Thyroid gland (tissue), 4 donors: ENCODE data around the gene ICE2. TPM values are rescaled to one million over a fixed set of nuclear protein-coding genes. Genes with fewer than 3 reads are reported as not detected.
A peak's percentile ranks its signal among the peaks of the same experiment; 100 is the strongest.

Experiments used
- DNase-seq, 2 donors: peaks; one replicate each; pipeline ENCODE4 v3.0.0-alpha.2; 2019
- H3K27ac ChIP-seq, 3 donors: fragments of 200-600 bp; sonication (generic); 1 replicate in 2 of 3; 2 replicates in 1 of 3; pipeline ENCODE4 v1.5.1; 2016 to 2019; ENCODE audit warnings: mild to moderate bottlenecking in 1 of 3, moderate library complexity in 1 of 3
- H3K27me3 ChIP-seq: fragments of 200-600 bp; sonication (generic); one replicate; pipeline ENCODE4 v1.5.1; 2019
- H3K36me3 ChIP-seq, 2 donors: fragments of 200-600 bp; sonication (generic); one replicate each; pipeline ENCODE4 v1.5.1; 2016 to 2019
- H3K4me1 ChIP-seq, 2 donors: fragments of 200-600 bp; sonication (generic); one replicate each; pipeline ENCODE4 v1.5.1; 2017 to 2019
- H3K4me3 ChIP-seq, 3 donors: fragments of 200-600 bp; sonication (generic); replicated peaks in 1 of 3; 1 replicate in 2 of 3; 2 replicates in 1 of 3; pipeline ENCODE4 v1.5.1; 2016; ENCODE audit warnings: mild to moderate bottlenecking in 1 of 3
- H3K9me3 ChIP-seq: fragments of 200-600 bp; sonication (generic); one replicate; pipeline ENCODE4 v1.5.1; 2017
- POLR2A ChIP-seq, 2 donors: fragments of 450-650 bp; IDR thresholded peaks; one replicate each; pipeline ENCODE4 v1.6.1; 2017; ENCODE audit warnings: antibody characterized with exemption in 2 of 2, mild to moderate bottlenecking in 2 of 2, moderate library complexity in 1 of 2
- WGBS, 2 donors: methylation state at CpG; one replicate each; pipeline ENCODE4 v1.1.5; 2017; 5-methylcytosine and 5-hydroxymethylcytosine counted together
- intact Hi-C: fragments of 100-400 bp; cut with DNase I; formaldehyde crosslinking; loops from one replicate; pipeline ENCODE4 v1.15.1; 2023
- total RNA-seq, 4 donors: library from RNA; depleted of rRNA; stranded (reverse); fragments of >200 nt; gene quantifications; one replicate each; pipeline ENCODE4 v1.2.3, GENCODE V29; 2016
- TF ChIP-seq, protein P1 (sequence below), 6 experiments: fragments of 200-600 bp in 3 of 6; fragments of 450-650 bp in 3 of 6; sonication (generic) in 3 of 6; IDR thresholded peaks; one replicate each; pipeline ENCODE4 v1.5.1; 2016 to 2019; ENCODE audit warnings: antibody characterized with exemption in 6 of 6, mild to moderate bottlenecking in 2 of 6, inconsistent platforms in 1 of 6, moderate library complexity in 1 of 6

ICE2 gene
- total RNA-seq, 4 donors from 2014 or later = 52.6 to 84.5 (median 59.5) TPM

GRCh38 chr15:60395276-60396011 is 83.5 kb downstream of the ICE2 start:
- DNase-seq = no peak
- peaks cover 60 to 62% of the 10 kb centered on the region in 2 donors for H3K4me1 ChIP-seq
- H3K27me3 ChIP-seq = no peaks in the 10 kb centered on the region
- H3K36me3 ChIP-seq = no peaks in the 10 kb centered on the region
- peak overlapping the region in 1 of 3 donors; percentile 91 for H3K4me3 ChIP-seq
- intact Hi-C loops = loop anchor here (5.0 kb wide), 1 partner anchor 33 kb away; no protein-coding TSS in a partner anchor
- WGBS, 2 donors = 79 to 83% methylated on average over 9 of the region's 9 CpGs
- TF ChIP-seq, protein P1, sequence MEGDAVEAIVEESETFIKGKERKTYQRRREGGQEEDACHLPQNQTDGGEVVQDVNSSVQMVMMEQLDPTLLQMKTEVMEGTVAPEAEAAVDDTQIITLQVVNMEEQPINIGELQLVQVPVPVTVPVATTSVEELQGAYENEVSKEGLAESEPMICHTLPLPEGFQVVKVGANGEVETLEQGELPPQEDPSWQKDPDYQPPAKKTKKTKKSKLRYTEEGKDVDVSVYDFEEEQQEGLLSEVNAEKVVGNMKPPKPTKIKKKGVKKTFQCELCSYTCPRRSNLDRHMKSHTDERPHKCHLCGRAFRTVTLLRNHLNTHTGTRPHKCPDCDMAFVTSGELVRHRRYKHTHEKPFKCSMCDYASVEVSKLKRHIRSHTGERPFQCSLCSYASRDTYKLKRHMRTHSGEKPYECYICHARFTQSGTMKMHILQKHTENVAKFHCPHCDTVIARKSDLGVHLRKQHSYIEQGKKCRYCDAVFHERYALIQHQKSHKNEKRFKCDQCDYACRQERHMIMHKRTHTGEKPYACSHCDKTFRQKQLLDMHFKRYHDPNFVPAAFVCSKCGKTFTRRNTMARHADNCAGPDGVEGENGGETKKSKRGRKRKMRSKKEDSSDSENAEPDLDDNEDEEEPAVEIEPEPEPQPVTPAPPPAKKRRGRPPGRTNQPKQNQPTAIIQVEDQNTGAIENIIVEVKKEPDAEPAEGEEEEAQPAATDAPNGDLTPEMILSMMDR (IDR thresholded peaks at IDR 0.05) = no peak
- TF ChIP-seq POLR2A (IDR thresholded peaks at IDR 0.05) = no peak
- H3K9me3 ChIP-seq = no peaks in the 10 kb centered on the region
- peak overlapping the region; percentile 48 to 99 (median 98) for H3K27ac ChIP-seq

- Histone ChIP-seq H3K36me3 (no peaks in the 10 kb centered on the region), H3K4me1 (peaks cover 67 to 70% of the 10 kb centered on the region in 2 donors), H3K27me3 (no peaks in the 10 kb centered on the region), H3K27ac (peak overlapping the region; percentile 5 to 99 (median 98)), H3K4me3 (no peak overlapping the region), H3K9me3 (no peaks in the 10 kb centered on the region)
- TF ChIP-seq, protein P1 (IDR thresholded peaks at IDR 0.05) = no peak
- no peak for TF ChIP-seq POLR2A (IDR thresholded peaks at IDR 0.05)
- no peak for DNase-seq
- intact Hi-C loops = loop anchor here (5.0 kb wide), 1 partner anchor 32 kb away; no protein-coding TSS in a partner anchor
- 64 to 68% methylated on average over 1 of the region's 1 CpG for WGBS, 2 donors
These were observed 84.2 kb downstream of the ICE2 start for GRCh38 chr15:60394689-60395097.

DNA sequence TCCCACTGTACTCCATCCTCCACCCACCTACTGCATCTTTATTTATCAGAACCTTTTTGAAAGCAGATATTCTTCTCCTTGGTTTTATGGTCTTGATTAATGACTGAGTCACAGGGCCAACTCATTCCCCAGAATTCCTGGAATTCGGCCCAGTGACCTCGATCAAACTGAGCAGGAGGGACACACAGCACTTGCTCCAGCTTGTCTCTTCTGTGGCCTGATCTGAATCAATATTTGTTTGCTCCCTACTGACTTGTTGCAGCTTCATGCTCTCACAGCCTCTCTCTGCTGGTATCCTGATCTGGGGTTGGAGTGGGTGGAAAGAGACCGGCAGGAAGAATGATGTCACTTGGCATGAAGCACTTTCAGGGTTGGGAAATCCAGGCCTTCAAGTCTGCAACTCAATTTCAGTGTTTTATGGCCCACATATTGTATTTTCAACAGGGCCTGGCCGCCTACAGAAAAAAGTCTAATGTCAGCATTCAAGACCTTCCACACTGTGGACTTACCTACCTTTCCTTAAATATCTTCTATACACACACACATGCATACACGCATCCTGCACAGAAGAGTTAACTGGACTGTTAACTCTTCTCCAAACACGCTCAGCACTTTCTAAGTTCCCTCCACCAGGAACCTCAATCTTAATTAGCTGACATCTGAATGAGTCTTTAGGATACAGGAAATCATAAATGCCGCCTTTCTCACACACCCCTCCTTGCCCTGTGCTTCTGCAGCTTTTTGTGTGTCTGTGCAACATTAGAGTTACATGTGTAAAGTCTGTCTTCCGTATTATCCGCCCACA is 85.8 kb downstream of the ICE2 start:
- intact Hi-C loops = no loop called here
- Histone ChIP-seq H3K4me3 (no peak overlapping the region), H3K36me3 (no peaks in the 10 kb centered on the region), H3K27me3 (no peaks in the 10 kb centered on the region), H3K27ac (peak overlapping the region; percentile 59 to 99 (median 98)), H3K9me3 (no peaks in the 10 kb centered on the region), H3K4me1 (peaks cover 72 to 74% of the 10 kb centered on the region in 2 donors)
- peak in 1 of 2 donors; percentile 39 for TF ChIP-seq POLR2A (IDR thresholded peaks at IDR 0.05)
- TF ChIP-seq, protein P1 (IDR thresholded peaks at IDR 0.05) = no peak
- 43 to 56% methylated on average over 9 of the region's 9 CpGs for WGBS, 2 donors
- peak; percentile 67 to 69 for DNase-seq

- Histone ChIP-seq H3K4me1 (peaks cover 71 to 74% of the 10 kb centered on the region in 2 donors), H3K36me3 (no peaks in the 10 kb centered on the region), H3K27me3 (no peaks in the 10 kb centered on the region), H3K27ac (peak overlapping the region; percentile 59 to 99 (median 98)), H3K4me3 (no peak overlapping the region), H3K9me3 (no peaks in the 10 kb centered on the region)
- TF ChIP-seq, protein P1 (IDR thresholded peaks at IDR 0.05) = no peak
- no peak for TF ChIP-seq POLR2A (IDR thresholded peaks at IDR 0.05)
- intact Hi-C loops = no loop called here
- DNase-seq = no peak
- 9 to 12% methylated on average over 3 of the region's 3 CpGs for WGBS, 2 donors
These were observed 86.3 kb downstream of the ICE2 start for GRCh38 chr15:60392601-60392985.
